Adrenal gland (tissue), 5 donors: ENCODE measurements around the gene DHODH.

Experiments
- CTCF ChIP-seq, 6 experiments: fragments of 450-650 bp in 4 of 6; fragments of 200-600 bp in 2 of 6; sonication (generic) in 1 of 6; IDR thresholded peaks; 1 replicate in 5 of 6; 2 replicates in 1 of 6; pipeline versions ENCODE4 v1.5.1 to v1.8.0; 2016 to 2021; ENCODE audit warnings: antibody characterized with exemption in 6 of 6, mild to moderate bottlenecking in 2 of 6, moderate library complexity in 1 of 6
- POLR2A ChIP-seq, 2 donors: fragments of 450-650 bp; IDR thresholded peaks; one replicate each; pipeline ENCODE4 v1.6.1; 2017; ENCODE audit warnings: antibody characterized with exemption in 2 of 2, mild to moderate bottlenecking in 2 of 2, moderate library complexity in 1 of 2
- donor health status: DM: no; HTN: no; CAD: no.

- no peak for TF ChIP-seq CTCF (IDR thresholded peaks at IDR 0.05)
- TF ChIP-seq POLR2A (IDR thresholded peaks at IDR 0.05), result no peak
These were observed 1.2 kb downstream of the DHODH start for GRCh38 chr16:72009779-72010178.
